Skeletal muscle tissue (tissue), 4 donors: ENCODE measurements around the gene MIP. TPM values are rescaled to one million over a fixed set of nuclear protein-coding genes. Genes with fewer than 3 reads are reported as not detected.

ENCODE experiments used
- H3K27ac ChIP-seq: one replicate; pipeline ENCODE4 v1.7.0; 2013; ENCODE audit warnings: mild to moderate bottlenecking, low read depth, low read length, inconsistent platforms
- H3K27me3 ChIP-seq, 3 donors: one replicate each; pipeline ENCODE4 v1.7.0; 2013; ENCODE audit warnings: low read length in 3 of 3; ENCODE audit not compliant: control insufficient read depth in 3 of 3, insufficient read depth in 3 of 3
- H3K36me3 ChIP-seq, 3 donors: one replicate each; pipeline ENCODE4 v1.7.0; 2013; ENCODE audit warnings: low read length in 3 of 3; ENCODE audit not compliant: control insufficient read depth in 3 of 3, insufficient read depth in 3 of 3
- H3K4me1 ChIP-seq, 3 donors: one replicate each; pipeline ENCODE4 v1.7.0; 2013; ENCODE audit warnings: low read length in 3 of 3, mild to moderate bottlenecking in 3 of 3; ENCODE audit not compliant: control insufficient read depth in 3 of 3, insufficient read depth in 3 of 3
- H3K4me3 ChIP-seq, 3 donors: one replicate each; pipeline ENCODE4 v1.7.0; 2013; ENCODE audit warnings: low read length in 3 of 3
- H3K9ac ChIP-seq, 3 donors: one replicate each; pipeline ENCODE4 v1.7.0; 2013; ENCODE audit warnings: low read length in 3 of 3, mild to moderate bottlenecking in 3 of 3, moderate library complexity in 2 of 3, low read depth in 1 of 3
- H3K9me3 ChIP-seq, 3 donors: one replicate each; pipeline ENCODE4 v1.7.0; 2013; ENCODE audit warnings: low read length in 3 of 3; ENCODE audit not compliant: control insufficient read depth in 3 of 3
- total RNA-seq: library from RNA; depleted of rRNA; stranded (reverse); fragments of >200 nt; gene quantifications from one replicate; pipeline ENCODE4 v1.2.3, GENCODE V29; 2014
- donor health status: Osteomylitis.

MIP gene
- total RNA-seq, 1 donor from 2014 or later = not detected

- H3K27me3 ChIP-seq = peaks cover 24 to 38% (median 33%) of the 10 kb centered on the region in 3 donors
- H3K36me3 ChIP-seq = no peaks in the 10 kb centered on the region
- no peaks in the 10 kb centered on the region for H3K9me3 ChIP-seq
- peak within 1 kb of the TSS; percentile 66 to 85 (median 76) for H3K4me3 ChIP-seq
- peaks cover 14 to 18% (median 14%) of the 10 kb centered on the region in 3 donors for H3K4me1 ChIP-seq
- peak within 1 kb of the TSS; percentile 48 to 71 (median 54) for H3K9ac ChIP-seq
- H3K27ac ChIP-seq = no peak within 1 kb of the TSS
These were observed 33.8 kb upstream of the MIP start, which contains the start of gene GLS2 for GRCh38 chr12:56488041-56488955. GLS2 (minus strand) TSS chr12:56488161; CDS start chr12:56488118, 43 bp downstream.

- peaks cover 24 to 38% (median 33%) of the 10 kb centered on the region in 3 donors for H3K27me3 ChIP-seq
- peak overlapping the region; percentile 66 to 85 (median 76) for H3K4me3 ChIP-seq
- no peaks in the 10 kb centered on the region for H3K9me3 ChIP-seq
- H3K9ac ChIP-seq = peak overlapping the region; percentile 48 to 71 (median 54)
- H3K27ac ChIP-seq = no peak overlapping the region
- H3K4me1 ChIP-seq = peaks cover 14 to 18% (median 14%) of the 10 kb centered on the region in 3 donors
- no peaks in the 10 kb centered on the region for H3K36me3 ChIP-seq
These were observed 33.1 kb upstream of the MIP start for GRCh38 chr12:56487448-56488040.

GRCh38 chr12:56486694-56487093, 32.2 kb upstream of the MIP start:
- Histone ChIP-seq H3K9ac (no peak overlapping the region), H3K4me3 (no peak overlapping the region), H3K36me3 (no peaks in the 10 kb centered on the region), H3K9me3 (no peaks in the 10 kb centered on the region), H3K27me3 (peaks cover 22 to 38% (median 31%) of the 10 kb centered on the region in 3 donors), H3K4me1 (peaks cover 14 to 18% (median 14%) of the 10 kb centered on the region in 3 donors), H3K27ac (no peak overlapping the region)

GRCh38 chr12:56484566-56484965, 30.1 kb upstream of the MIP start:
- H3K9ac ChIP-seq = no peak overlapping the region
- H3K4me3 ChIP-seq = no peak overlapping the region
- H3K27ac ChIP-seq = no peak overlapping the region
- H3K27me3 ChIP-seq = peaks cover 5 to 21% (median 18%) of the 10 kb centered on the region in 3 donors
- H3K4me1 ChIP-seq = peaks cover 14 to 18% (median 14%) of the 10 kb centered on the region in 3 donors
- H3K36me3 ChIP-seq = no peaks in the 10 kb centered on the region
- H3K9me3 ChIP-seq = no peaks in the 10 kb centered on the region

- H3K9ac ChIP-seq = no peak overlapping the region
- H3K27me3 ChIP-seq = no peaks in the 10 kb centered on the region
- no peaks in the 10 kb centered on the region for H3K4me1 ChIP-seq
- peaks cover 0 to 2% (median 2%) of the 10 kb centered on the region in 3 donors for H3K36me3 ChIP-seq
- no peak overlapping the region for H3K4me3 ChIP-seq
- H3K27ac ChIP-seq = no peak overlapping the region
- no peaks in the 10 kb centered on the region for H3K9me3 ChIP-seq
These were observed 25.2 kb upstream of the MIP start for GRCh38 chr12:56479625-56480024.

- Histone ChIP-seq H3K4me1 (no peaks in the 10 kb centered on the region), H3K9ac (no peak overlapping the region), H3K27me3 (no peaks in the 10 kb centered on the region), H3K4me3 (no peak overlapping the region), H3K27ac (no peak overlapping the region), H3K36me3 (peaks cover under 1 to 7% (median 5%) of the 10 kb centered on the region in 3 donors), H3K9me3 (no peaks in the 10 kb centered on the region)
These were observed 23.2 kb upstream of the MIP start for GRCh38 chr12:56477521-56478225.

- Histone ChIP-seq H3K27me3 (no peaks in the 10 kb centered on the region), H3K36me3 (peaks cover 2 to 7% (median 5%) of the 10 kb centered on the region in 3 donors), H3K4me3 (no peak overlapping the region), H3K9me3 (no peaks in the 10 kb centered on the region), H3K27ac (no peak overlapping the region), H3K4me1 (no peaks in the 10 kb centered on the region), H3K9ac (no peak overlapping the region)
These were observed 22.5 kb upstream of the MIP start for GRCh38 chr12:56476972-56477432.

- Histone ChIP-seq H3K4me3 (no peak overlapping the region), H3K4me1 (peaks cover 0 to 5% (median 0%) of the 10 kb centered on the region in 3 donors), H3K27ac (no peak overlapping the region), H3K9me3 (no peaks in the 10 kb centered on the region), H3K9ac (no peak overlapping the region), H3K36me3 (peaks cover 2 to 11% (median 5%) of the 10 kb centered on the region in 3 donors), H3K27me3 (no peaks in the 10 kb centered on the region)
These were observed 21.7 kb upstream of the MIP start for GRCh38 chr12:56476143-56476542.

GRCh38 chr12:56474389-56474788, 19.9 kb upstream of the MIP start:
- Histone ChIP-seq H3K9me3 (no peaks in the 10 kb centered on the region), H3K27ac (no peak overlapping the region)

More at GRCh38 chr12:56474389-56474788, 19.9 kb upstream of the MIP start:
- H3K36me3 ChIP-seq = peaks cover 2 to 12% (median 7%) of the 10 kb centered on the region in 3 donors
- no peaks in the 10 kb centered on the region for H3K27me3 ChIP-seq
- H3K4me3 ChIP-seq = no peak overlapping the region
- no peak overlapping the region for H3K9ac ChIP-seq
- H3K4me1 ChIP-seq = peaks cover 4 to 14% (median 5%) of the 10 kb centered on the region in 3 donors
